Keratinocyte (primary cell): Measurements from ENCODE around the gene SNX24. TPM values are rescaled to one million over a fixed set of nuclear protein-coding genes. Genes with fewer than 3 reads are reported as not detected.

Experiments used
- DNase-seq: peaks from one replicate; pipeline ENCODE4 v3.0.0-alpha.2; 2011; ENCODE audit warnings: low read depth, missing footprints, low spot score
- FAIRE-seq: peaks from 2 replicates; lab custom pipeline; 2011; peaks lifted over from hg19 to GRCh38; lab: Jason Lieb, UNC
- H2AFZ ChIP-seq: 2 replicates; pipeline ENCODE4 v1.6.0; 2012; ENCODE audit warnings: low read length, control low read depth, inconsistent platforms; ENCODE audit not compliant: control insufficient read depth
- H3K27ac ChIP-seq: 2 replicates; pipeline ENCODE4 v1.5.1; 2011; ENCODE audit warnings: low read length; ENCODE audit not compliant: control insufficient read depth, insufficient read depth
- H3K27me3 ChIP-seq: 3 replicates; pipeline ENCODE4 v1.6.0; 2011; ENCODE audit warnings: low read length; ENCODE audit not compliant: control insufficient read depth, insufficient read depth; ENCODE audit errors: extremely low read depth
- H3K36me3 ChIP-seq, 2 experiments: 2 replicates in 1 of 2; 3 replicates in 1 of 2; pipeline ENCODE4 v1.5.1; 2011; ENCODE audit warnings: low read length in 2 of 2, mild to moderate bottlenecking in 1 of 2; ENCODE audit not compliant: control insufficient read depth in 2 of 2, insufficient read depth in 2 of 2; ENCODE audit errors: extremely low read depth in 1 of 2
- H3K4me1 ChIP-seq: 3 replicates; pipeline ENCODE4 v1.5.1; 2011; ENCODE audit warnings: low read length; ENCODE audit not compliant: control insufficient read depth, insufficient read depth; ENCODE audit errors: extremely low read depth
- H3K4me2 ChIP-seq: 3 replicates; pipeline ENCODE4 v1.6.0; 2011; ENCODE audit warnings: low read depth, low read length; ENCODE audit not compliant: control insufficient read depth, insufficient read depth; ENCODE audit errors: extremely low read depth
- H3K4me3 ChIP-seq, 3 experiments: fragments of 200-600 bp in 1 of 3; sonication (generic) in 1 of 3; 2 replicates in 2 of 3; 3 replicates in 1 of 3; pipeline ENCODE4 v1.5.1; 2011 to 2016; ENCODE audit warnings: low read length in 3 of 3, mild to moderate bottlenecking in 3 of 3, control low read depth in 2 of 3, inconsistent platforms in 1 of 3, low read depth in 1 of 3, mixed read lengths in 1 of 3, mixed run types in 1 of 3, moderate library complexity in 1 of 3; ENCODE audit not compliant: control insufficient read depth in 2 of 3, insufficient read depth in 2 of 3; ENCODE audit errors: extremely low read depth in 1 of 3
- H3K79me2 ChIP-seq: 2 replicates; pipeline ENCODE4 v1.6.0; 2012; ENCODE audit warnings: low read length; ENCODE audit not compliant: control insufficient read depth, insufficient read depth
- H3K9ac ChIP-seq: 3 replicates; pipeline ENCODE4 v1.6.0; 2011; ENCODE audit warnings: low read length; ENCODE audit not compliant: control insufficient read depth, insufficient read depth; ENCODE audit errors: extremely low read depth
- H3K9me1 ChIP-seq: 3 replicates; pipeline ENCODE4 v1.6.0; 2011; ENCODE audit warnings: low read length; ENCODE audit not compliant: control insufficient read depth, insufficient read depth; ENCODE audit errors: extremely low read depth
- H3K9me3 ChIP-seq: 2 replicates; pipeline ENCODE4 v1.5.1; 2012; ENCODE audit warnings: low read depth, low read length; ENCODE audit not compliant: control insufficient read depth
- H4K20me1 ChIP-seq: 3 replicates; pipeline ENCODE4 v1.6.0; 2011; ENCODE audit warnings: low read length; ENCODE audit not compliant: control insufficient read depth, insufficient read depth; ENCODE audit errors: extremely low read depth
- CTCF ChIP-seq, 3 experiments: IDR thresholded peaks in 1 of 3; conservative IDR thresholded peaks in 1 of 3; optimal IDR thresholded peaks in 1 of 3; 2 replicates in 2 of 3; 3 replicates in 1 of 3; pipeline versions ENCODE3 to v1.5.1; 2011; ENCODE audit warnings: low read length in 3 of 3, mild to moderate bottlenecking in 3 of 3, moderate library complexity in 2 of 3, control low read depth in 1 of 3, inconsistent platforms in 1 of 3; ENCODE audit not compliant: insufficient read depth in 2 of 3; ENCODE audit errors: extremely low read depth in 1 of 3
- EZH2 ChIP-seq: IDR thresholded peaks from one replicate; pipeline ENCODE4 v1.6.1; 2012; ENCODE audit warnings: inconsistent platforms, mild to moderate bottlenecking, low read length, moderate library complexity
- dilution Hi-C: fragments of 300-500 bp; cut with MboI; formaldehyde crosslinking; loops from one replicate; pipeline ENCODE4 v1.7.0; 2020; ENCODE audit warnings: low sequenced_read_pairs; ENCODE audit not compliant: extremely low pct_ligation_motif_present
- polyA plus RNA-seq, 5 experiments: library from polyadenylated mRNA; depleted of rRNA in 3 of 5; stranded (reverse) in 3 of 5; stranded (forward) in 1 of 5; unstranded in 1 of 5; fragments of >200 nt; gene quantifications; 1 replicate in 1 of 5; 2 replicates in 3 of 5; 3 replicates in 1 of 5; pipeline versions ENCODE4 v1.2.1 to v1.2.3, GENCODE V29; 2011 to 2012; ENCODE audit warnings: missing spikeins in 2 of 5, low read depth in 1 of 5, low replicate concordance in 1 of 5

The SNX24 gene
- polyA plus RNA-seq, 1 donor (not counting 4 experiments of a cell fraction or from before 2014, with no cell fraction given), result 15.0 TPM

DNA sequence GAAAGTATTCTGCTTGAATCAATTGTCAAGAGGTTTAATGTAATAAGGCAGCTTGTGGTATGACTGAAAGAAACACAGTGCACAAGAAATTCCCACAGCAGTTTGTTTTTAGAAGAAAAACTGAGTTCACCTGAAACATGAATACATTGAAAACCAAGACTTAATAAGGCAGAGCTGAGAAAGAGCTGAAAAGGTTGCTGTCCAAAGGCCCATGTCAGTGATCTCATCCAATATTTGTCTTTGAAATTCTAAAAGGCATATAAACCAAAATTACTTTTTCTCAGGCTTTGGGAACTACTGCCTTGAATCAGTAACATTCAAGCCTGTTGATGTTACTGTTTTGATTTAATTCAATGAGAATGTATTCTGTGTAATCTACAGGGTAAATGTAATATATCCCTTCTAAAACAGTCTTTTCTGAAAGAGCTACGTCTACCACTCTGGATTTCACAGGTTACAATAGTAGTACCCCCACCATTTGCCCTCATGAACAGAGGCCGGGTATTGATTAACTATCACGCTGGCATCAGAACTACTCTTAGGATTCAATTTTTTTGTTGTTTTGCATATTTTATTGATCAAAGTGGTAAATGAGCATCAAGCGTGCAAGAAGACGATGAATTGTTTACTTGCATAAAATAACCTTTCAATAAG is 133.4 kb downstream of the SNX24 start:
- no peak overlapping the region for H3K27ac ChIP-seq
- no peak overlapping the region for H3K9ac ChIP-seq
- H4K20me1 ChIP-seq, result no peaks in the 10 kb centered on the region
- H3K9me3 ChIP-seq, result no peaks in the 10 kb centered on the region
- dilution Hi-C loops, result no loop called here
- H3K4me3 ChIP-seq, result no peak overlapping the region
- TF ChIP-seq EZH2, result no peak
- no peak for TF ChIP-seq CTCF (optimal IDR thresholded peaks at IDR 0.05 in 1 of 3, IDR thresholded peaks at IDR 0.05 in 1 of 3, conservative IDR thresholded peaks at IDR 0.05 in 1 of 3; ENCODE audit: extremely low read depth in 1 of 3, insufficient read depth in 2 of 3, low read length in 3 of 3)
- DNase-seq (no peak), FAIRE-seq (no peak)
- H3K9me1 ChIP-seq, result no peaks in the 10 kb centered on the region
- no peaks in the 10 kb centered on the region for H3K27me3 ChIP-seq
- H2AFZ ChIP-seq, result no peak overlapping the region
- no peaks in the 10 kb centered on the region for H3K4me1 ChIP-seq
- H3K4me2 ChIP-seq, result no peak overlapping the region
- H3K79me2 ChIP-seq, result no peaks in the 10 kb centered on the region
- no peaks in the 10 kb centered on the region for H3K36me3 ChIP-seq

DNA sequence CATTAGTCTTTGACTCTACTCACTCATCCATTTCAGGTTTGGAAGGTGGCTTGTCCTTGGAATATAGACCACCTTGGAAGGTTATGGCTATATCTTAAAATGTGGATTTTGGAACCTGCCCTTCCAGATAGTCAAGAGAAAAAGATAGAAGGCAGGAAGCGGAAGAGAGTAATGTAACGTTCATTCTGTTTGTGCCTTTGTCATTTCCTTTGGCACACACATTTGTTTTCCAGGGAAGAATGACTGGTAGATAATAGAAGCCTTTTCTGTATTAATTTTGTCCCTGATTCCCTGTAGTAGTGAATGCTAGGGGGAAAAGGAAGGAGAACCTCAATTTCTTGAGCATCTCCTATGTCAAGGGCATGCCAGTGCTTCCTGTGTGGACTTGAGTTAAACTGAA is 136.4 kb downstream of the SNX24 start:
- H2AFZ ChIP-seq, result no peak overlapping the region
- H3K27ac ChIP-seq, result no peak overlapping the region
- no peaks in the 10 kb centered on the region for H3K9me3 ChIP-seq
- no peak overlapping the region for H3K4me3 ChIP-seq
- no peaks in the 10 kb centered on the region for H3K4me1 ChIP-seq
- H4K20me1 ChIP-seq, result no peaks in the 10 kb centered on the region
- FAIRE-seq (no peak), DNase-seq (no peak)
- H3K79me2 ChIP-seq, result no peaks in the 10 kb centered on the region
- no peaks in the 10 kb centered on the region for H3K9me1 ChIP-seq
- no peak overlapping the region for H3K4me2 ChIP-seq
- peaks cover 0 to 6% of the 10 kb centered on the region in 2 experiments for H3K36me3 ChIP-seq
- no peak overlapping the region for H3K9ac ChIP-seq
- dilution Hi-C loops, result no loop called here
- no peaks in the 10 kb centered on the region for H3K27me3 ChIP-seq
- TF ChIP-seq EZH2, result no peak
- no peak for TF ChIP-seq CTCF (optimal IDR thresholded peaks at IDR 0.05 in 1 of 3, IDR thresholded peaks at IDR 0.05 in 1 of 3, conservative IDR thresholded peaks at IDR 0.05 in 1 of 3; ENCODE audit: extremely low read depth in 1 of 3, insufficient read depth in 2 of 3, low read length in 3 of 3)
